ENCODE measurements around the gene CXCL12. TPM values are rescaled to one million over a fixed set of nuclear protein-coding genes. Genes with fewer than 3 reads are reported as not detected.

The CXCL12 gene
- total RNA-seq, 2 donors from 2014 or later, result 0.13 TPM; not detected in 1

GRCh38 chr10:44357023-44357540 is 27.8 kb downstream of the CXCL12 start:
- Mint-ChIP-seq H3K27ac (no peak overlapping the region), H3K4me1 (no peaks in the 10 kb centered on the region), H3K27me3 (peaks cover 56% of the 10 kb centered on the region), H3K4me3 (no peak overlapping the region), H3K36me3 (ENCODE audit: low read depth) (peaks cover 4% of the 10 kb centered on the region)
- no peak for ATAC-seq
- H3K9me3 ChIP-seq (ENCODE audit: control insufficient read depth, low read length, poor library complexity, severe bottlenecking), result no peaks in the 10 kb centered on the region
- DNase-seq, result no peak

DNA sequence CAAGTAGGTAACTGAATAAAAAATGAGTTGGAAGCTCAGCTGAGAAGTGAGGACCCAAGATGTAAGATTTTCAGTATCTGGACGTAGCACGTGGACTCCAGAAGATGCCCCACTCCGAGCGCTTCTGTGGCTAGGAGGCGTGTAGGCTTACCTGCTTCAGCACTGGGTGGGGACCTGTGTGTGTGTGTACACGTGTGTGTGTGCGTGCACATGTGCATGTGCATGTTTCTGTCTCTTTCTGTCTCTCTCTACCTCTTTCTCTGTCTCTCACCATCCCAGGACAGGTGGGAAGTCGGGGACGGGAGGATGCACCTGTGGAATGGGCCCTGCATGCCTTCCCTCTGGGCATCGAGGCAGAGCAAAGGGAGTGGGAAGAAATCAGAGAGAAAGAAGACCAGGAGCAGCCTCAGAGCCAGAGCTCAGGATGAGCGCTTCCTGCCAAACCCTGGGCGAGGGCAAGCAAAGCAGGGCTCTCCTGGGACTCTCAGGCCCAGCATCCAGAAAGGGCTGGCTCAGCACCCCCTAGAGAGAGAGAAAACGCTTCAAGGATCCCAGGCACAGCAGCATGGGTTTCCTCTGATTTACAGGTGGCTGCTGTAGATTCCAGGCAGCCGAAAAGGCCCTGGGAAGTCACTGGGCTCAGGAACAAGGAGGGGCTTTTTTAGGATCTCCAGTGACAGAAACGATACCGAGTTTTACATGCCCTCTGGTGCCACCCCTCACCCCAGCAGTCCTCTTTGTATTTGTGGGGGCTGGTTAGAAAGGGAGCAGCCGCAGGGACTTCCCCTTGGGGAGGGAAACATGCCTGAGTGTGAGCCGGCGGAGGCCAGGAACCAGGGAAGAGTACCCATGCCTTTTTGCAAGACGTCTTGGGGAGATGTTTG is 28.5 kb downstream of the CXCL12 start:
- no peak overlapping the region for H3K27ac Mint-ChIP-seq
- no peaks in the 10 kb centered on the region for H3K4me1 Mint-ChIP-seq
- ATAC-seq (no peak), DNase-seq (no peak)
- peaks cover 4% of the 10 kb centered on the region for H3K36me3 Mint-ChIP-seq (ENCODE audit: low read depth)
- peaks cover 54% of the 10 kb centered on the region for H3K27me3 Mint-ChIP-seq
- no peak overlapping the region for H3K4me3 Mint-ChIP-seq
- H3K9me3 ChIP-seq (ENCODE audit: control insufficient read depth, low read length, poor library complexity, severe bottlenecking), result no peaks in the 10 kb centered on the region

DNA sequence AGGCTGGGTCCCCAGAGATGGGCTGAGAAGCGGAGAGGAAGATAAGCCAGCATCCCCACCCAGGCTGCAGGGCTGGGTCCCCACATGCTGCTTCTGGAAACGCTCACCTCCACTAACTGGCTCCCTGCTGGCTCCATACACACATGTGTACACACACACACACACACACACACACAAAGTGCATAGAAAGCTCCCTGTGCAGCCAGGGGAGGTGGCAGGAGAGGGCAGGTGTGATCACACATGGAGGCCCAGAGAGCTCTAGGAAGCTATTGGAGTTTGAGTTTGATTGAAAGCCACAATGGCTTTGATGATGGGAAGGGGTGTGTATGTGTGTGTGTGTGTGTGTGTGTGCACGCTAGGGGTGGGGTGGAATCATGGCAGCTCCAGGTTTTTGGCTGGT is 29.3 kb downstream of the CXCL12 start:
- Mint-ChIP-seq H3K4me1 (no peaks in the 10 kb centered on the region), H3K27me3 (peaks cover 50% of the 10 kb centered on the region), H3K4me3 (no peak overlapping the region), H3K36me3 (ENCODE audit: low read depth) (peaks cover 4% of the 10 kb centered on the region), H3K27ac (no peak overlapping the region)
- DNase-seq, result no peak
- no peak for ATAC-seq
- H3K9me3 ChIP-seq (ENCODE audit: control insufficient read depth, low read length, poor library complexity, severe bottlenecking), result no peaks in the 10 kb centered on the region

DNA sequence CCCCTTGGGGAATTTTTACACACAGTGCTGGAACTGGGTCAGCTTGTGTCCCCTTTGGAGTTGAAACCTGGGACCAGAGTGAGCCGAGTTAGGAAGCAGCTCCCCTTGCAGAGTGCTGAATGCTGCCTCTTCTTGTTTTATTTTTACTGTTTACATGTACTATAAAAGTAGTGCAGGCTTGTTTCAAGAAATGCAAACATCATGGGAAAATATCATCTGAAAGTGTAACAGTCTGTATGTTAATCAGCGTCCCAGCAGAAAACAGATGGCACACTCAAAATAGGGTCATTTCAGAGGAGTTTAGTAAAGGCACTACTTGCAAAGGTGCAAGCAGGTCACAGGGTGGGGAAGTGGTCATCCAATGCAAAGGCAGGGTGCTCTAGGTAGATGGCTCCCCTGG is 30.1 kb downstream of the CXCL12 start:
- peaks cover 44% of the 10 kb centered on the region for H3K27me3 Mint-ChIP-seq
- no peak overlapping the region for H3K27ac Mint-ChIP-seq
- DNase-seq (no peak), ATAC-seq (no peak)
- peaks cover 4% of the 10 kb centered on the region for H3K36me3 Mint-ChIP-seq (ENCODE audit: low read depth)
- H3K4me1 Mint-ChIP-seq, result no peaks in the 10 kb centered on the region
- no peak overlapping the region for H3K4me3 Mint-ChIP-seq
- H3K9me3 ChIP-seq (ENCODE audit: control insufficient read depth, low read length, poor library complexity, severe bottlenecking), result no peaks in the 10 kb centered on the region

DNA sequence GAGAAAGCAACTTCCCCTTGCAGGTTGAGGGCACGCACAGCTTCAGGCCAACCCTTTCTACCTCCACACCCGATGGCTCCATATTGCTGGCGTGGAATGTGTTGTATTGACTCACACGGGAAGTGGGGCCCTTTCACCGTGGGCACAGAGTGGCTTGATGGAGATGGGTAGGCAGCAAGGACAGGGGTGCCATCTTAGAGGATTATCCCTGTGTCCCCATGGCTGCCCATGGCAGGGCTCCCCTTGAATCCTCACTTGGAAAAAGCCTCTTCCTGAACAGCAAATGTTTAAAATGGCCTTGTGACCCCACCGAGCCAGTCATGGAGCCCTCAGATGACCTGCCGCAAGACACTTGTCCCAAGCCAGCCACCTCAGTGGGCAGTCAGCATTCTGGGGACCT is 31.2 kb downstream of the CXCL12 start:
- no peak for ATAC-seq
- Mint-ChIP-seq H3K4me3 (no peak overlapping the region), H3K27me3 (peaks cover 36% of the 10 kb centered on the region), H3K4me1 (no peaks in the 10 kb centered on the region), H3K27ac (no peak overlapping the region), H3K36me3 (ENCODE audit: low read depth) (peaks cover 4% of the 10 kb centered on the region)
- no peaks in the 10 kb centered on the region for H3K9me3 ChIP-seq (ENCODE audit: control insufficient read depth, low read length, poor library complexity, severe bottlenecking)
- no peak for DNase-seq

DNA sequence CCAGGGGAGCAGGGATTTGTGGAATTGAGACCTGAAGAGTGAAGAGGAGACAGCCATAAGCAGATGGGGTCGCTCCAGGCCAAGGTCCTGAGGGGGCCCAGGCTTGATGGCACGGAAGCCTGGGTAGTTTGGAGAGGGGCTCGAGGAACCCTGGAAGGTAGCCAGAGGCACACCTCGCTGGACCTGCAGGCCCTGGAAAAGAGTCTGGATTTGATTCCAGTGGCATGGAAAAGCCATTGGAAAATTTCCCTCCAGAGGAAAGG is 31.8 kb downstream of the CXCL12 start:
- no peak for DNase-seq
- Mint-ChIP-seq H3K27me3 (peaks cover 31% of the 10 kb centered on the region), H3K4me3 (no peak overlapping the region), H3K4me1 (no peaks in the 10 kb centered on the region), H3K36me3 (ENCODE audit: low read depth) (peaks cover 1% of the 10 kb centered on the region), H3K27ac (no peak overlapping the region)
- no peaks in the 10 kb centered on the region for H3K9me3 ChIP-seq (ENCODE audit: control insufficient read depth, low read length, poor library complexity, severe bottlenecking)
- ATAC-seq, result no peak

- DNase-seq, result no peak
- H3K27me3 Mint-ChIP-seq, result peaks cover 29% of the 10 kb centered on the region
- no peak for ATAC-seq
- no peak overlapping the region for H3K27ac Mint-ChIP-seq
- H3K4me3 Mint-ChIP-seq, result no peak overlapping the region
- H3K36me3 Mint-ChIP-seq (ENCODE audit: low read depth), result no peaks in the 10 kb centered on the region
- H3K9me3 ChIP-seq (ENCODE audit: control insufficient read depth, low read length, poor library complexity, severe bottlenecking), result no peaks in the 10 kb centered on the region
- no peaks in the 10 kb centered on the region for H3K4me1 Mint-ChIP-seq
Measured at GRCh38 chr10:44352316-44353127, 32.4 kb downstream of the CXCL12 start.

- Mint-ChIP-seq H3K36me3 (ENCODE audit: low read depth) (no peaks in the 10 kb centered on the region), H3K27me3 (peaks cover 29% of the 10 kb centered on the region), H3K27ac (no peak overlapping the region), H3K4me1 (no peaks in the 10 kb centered on the region), H3K4me3 (no peak overlapping the region)
- no peak for ATAC-seq
- no peaks in the 10 kb centered on the region for H3K9me3 ChIP-seq (ENCODE audit: control insufficient read depth, low read length, poor library complexity, severe bottlenecking)
- no peak for DNase-seq
Measured at GRCh38 chr10:44348496-44348895, 36.4 kb downstream of the CXCL12 start.

GRCh38 chr10:44347609-44348400 is 37.1 kb downstream of the CXCL12 start:
- Mint-ChIP-seq H3K4me3 (no peak overlapping the region), H3K36me3 (ENCODE audit: low read depth) (no peaks in the 10 kb centered on the region), H3K4me1 (no peaks in the 10 kb centered on the region), H3K27me3 (peaks cover 32% of the 10 kb centered on the region), H3K27ac (no peak overlapping the region)
- ATAC-seq (no peak), DNase-seq (no peak)
- no peaks in the 10 kb centered on the region for H3K9me3 ChIP-seq (ENCODE audit: control insufficient read depth, low read length, poor library complexity, severe bottlenecking)

DNA sequence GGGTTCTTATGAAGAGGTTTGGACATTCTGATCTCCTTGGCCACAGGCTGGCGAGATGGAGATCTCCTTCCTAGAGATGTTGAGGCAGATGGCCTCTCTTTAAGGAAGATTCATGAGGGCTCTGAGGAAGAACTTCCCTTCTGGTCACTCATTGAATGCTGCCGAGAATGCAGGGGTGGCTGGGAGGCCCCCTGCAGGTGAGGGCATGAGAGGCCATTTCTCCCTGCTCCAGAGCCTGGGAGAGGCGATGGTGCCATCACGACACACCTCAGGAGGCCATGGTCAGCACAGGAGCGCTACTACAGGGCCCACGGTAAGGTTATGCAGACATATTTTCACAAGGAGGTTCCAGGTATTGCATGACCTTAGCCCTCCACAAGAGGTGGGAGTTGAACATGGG is 40.2 kb downstream of the CXCL12 start:
- H3K4me3 Mint-ChIP-seq, result no peak overlapping the region
- H3K36me3 Mint-ChIP-seq (ENCODE audit: low read depth), result no peaks in the 10 kb centered on the region
- ATAC-seq, result no peak
- no peaks in the 10 kb centered on the region for H3K4me1 Mint-ChIP-seq
- peaks cover 40% of the 10 kb centered on the region for H3K27me3 Mint-ChIP-seq
- H3K9me3 ChIP-seq (ENCODE audit: control insufficient read depth, low read length, poor library complexity, severe bottlenecking), result no peaks in the 10 kb centered on the region
- no peak for DNase-seq
- H3K27ac Mint-ChIP-seq, result no peak overlapping the region

DNA sequence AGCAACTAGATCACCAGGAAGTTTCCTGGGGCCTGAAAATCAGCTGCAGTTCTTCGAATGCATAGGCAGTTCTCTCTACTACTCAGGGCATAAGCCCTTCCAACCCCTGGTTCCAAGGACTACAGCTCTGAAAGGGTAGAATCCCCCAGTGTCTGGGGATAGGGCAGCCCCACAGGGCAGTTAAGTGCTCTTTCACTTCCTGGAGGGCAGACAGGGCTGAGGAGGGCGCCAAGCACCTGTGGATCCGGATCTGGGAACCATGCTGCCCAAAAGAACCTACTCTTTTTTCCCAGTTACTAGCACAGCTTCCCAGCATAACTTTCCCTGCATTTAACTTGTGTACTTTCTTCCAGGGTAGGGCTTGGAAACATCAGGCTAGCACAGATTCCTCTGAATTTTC is 41.1 kb downstream of the CXCL12 start:
- no peaks in the 10 kb centered on the region for H3K9me3 ChIP-seq (ENCODE audit: control insufficient read depth, low read length, poor library complexity, severe bottlenecking)
- Mint-ChIP-seq H3K27me3 (peaks cover 43% of the 10 kb centered on the region), H3K27ac (no peak overlapping the region), H3K4me1 (peaks cover 2% of the 10 kb centered on the region), H3K4me3 (no peak overlapping the region), H3K36me3 (ENCODE audit: low read depth) (no peaks in the 10 kb centered on the region)
- DNase-seq (no peak), ATAC-seq (no peak)

- ATAC-seq (no peak), DNase-seq (no peak)
- H3K4me1 Mint-ChIP-seq, result peaks cover 2% of the 10 kb centered on the region
- H3K4me3 Mint-ChIP-seq, result no peak overlapping the region
- H3K9me3 ChIP-seq (ENCODE audit: control insufficient read depth, low read length, poor library complexity, severe bottlenecking), result no peaks in the 10 kb centered on the region
- H3K27me3 Mint-ChIP-seq, result peaks cover 43% of the 10 kb centered on the region
- H3K27ac Mint-ChIP-seq, result no peak overlapping the region
- H3K36me3 Mint-ChIP-seq (ENCODE audit: low read depth), result no peaks in the 10 kb centered on the region
Measured at GRCh38 chr10:44341886-44342285, 43.0 kb downstream of the CXCL12 start.

DNA sequence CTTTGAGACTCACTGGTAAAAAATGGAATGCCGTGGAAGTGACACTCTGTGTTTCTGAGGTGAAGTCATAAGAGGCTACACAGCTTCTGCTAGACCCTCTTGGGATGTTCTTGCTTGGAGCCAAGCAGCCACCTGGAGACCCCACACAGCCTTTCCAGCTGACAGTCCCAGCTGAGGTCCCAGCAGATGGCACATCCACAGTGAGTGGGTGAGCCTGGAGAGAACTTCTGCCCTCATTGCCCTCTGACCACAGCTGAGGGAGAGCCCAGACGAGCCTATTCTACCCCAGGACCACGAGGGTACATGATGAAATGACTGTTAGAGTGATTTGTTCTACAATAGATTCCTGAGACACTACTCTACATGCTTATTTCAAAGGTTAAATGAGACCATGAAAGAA is 44.3 kb downstream of the CXCL12 start:
- Mint-ChIP-seq H3K27ac (no peak overlapping the region), H3K27me3 (peaks cover 46% of the 10 kb centered on the region), H3K4me3 (no peak overlapping the region), H3K36me3 (ENCODE audit: low read depth) (no peaks in the 10 kb centered on the region), H3K4me1 (peaks cover 2% of the 10 kb centered on the region)
- ATAC-seq (no peak), DNase-seq (no peak)
- H3K9me3 ChIP-seq (ENCODE audit: control insufficient read depth, low read length, poor library complexity, severe bottlenecking), result no peaks in the 10 kb centered on the region

Measured in T-helper 17 cell (primary cell).